ENCODE data around the gene CCDC187.

CCDC187 gene

GRCh38 chr9:136311051-136312008 is 7.4 kb upstream of the CCDC187 start:
- DNase-seq: peak; percentile 43

DNA sequence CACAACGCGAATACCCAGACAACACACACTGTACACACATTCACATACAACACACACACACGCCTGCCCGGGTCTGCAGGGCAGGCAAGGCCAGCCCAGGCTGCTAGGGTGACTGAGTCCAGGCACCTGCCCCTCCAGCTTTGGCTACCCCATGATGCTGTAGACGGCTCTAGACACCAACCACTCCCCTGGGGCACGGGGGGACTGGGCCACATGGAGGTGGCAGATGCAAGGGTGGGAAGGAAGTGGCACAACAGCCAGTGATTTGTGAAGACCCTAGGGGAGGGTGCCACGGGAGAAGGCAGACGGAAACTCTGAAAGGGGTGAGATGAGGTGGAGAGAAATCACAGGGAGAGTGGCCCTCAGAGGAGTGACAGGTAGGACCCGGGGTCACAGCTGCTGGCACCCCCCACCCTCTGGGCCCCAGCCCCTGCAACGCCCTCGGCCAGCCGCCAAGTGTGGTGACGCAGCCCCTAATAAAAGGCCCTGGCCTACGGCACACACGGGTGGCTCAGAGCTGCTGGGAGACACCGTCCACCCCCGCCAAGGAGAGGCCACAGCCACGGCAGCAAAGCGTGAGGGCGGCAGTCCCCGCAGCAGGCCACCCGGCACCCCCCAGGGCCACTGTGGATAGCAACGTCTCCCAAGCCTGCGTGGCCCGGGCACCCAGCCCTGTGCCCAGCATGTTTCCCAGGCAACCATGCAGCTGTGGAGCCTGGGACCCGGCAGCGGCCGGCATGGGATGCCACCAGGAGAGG is 6.6 kb upstream of the CCDC187 start:
- no peak for DNase-seq

GRCh38 chr9:136309806-136310220 is 5.9 kb upstream of the CCDC187 start:
- no peak for DNase-seq

DNA sequence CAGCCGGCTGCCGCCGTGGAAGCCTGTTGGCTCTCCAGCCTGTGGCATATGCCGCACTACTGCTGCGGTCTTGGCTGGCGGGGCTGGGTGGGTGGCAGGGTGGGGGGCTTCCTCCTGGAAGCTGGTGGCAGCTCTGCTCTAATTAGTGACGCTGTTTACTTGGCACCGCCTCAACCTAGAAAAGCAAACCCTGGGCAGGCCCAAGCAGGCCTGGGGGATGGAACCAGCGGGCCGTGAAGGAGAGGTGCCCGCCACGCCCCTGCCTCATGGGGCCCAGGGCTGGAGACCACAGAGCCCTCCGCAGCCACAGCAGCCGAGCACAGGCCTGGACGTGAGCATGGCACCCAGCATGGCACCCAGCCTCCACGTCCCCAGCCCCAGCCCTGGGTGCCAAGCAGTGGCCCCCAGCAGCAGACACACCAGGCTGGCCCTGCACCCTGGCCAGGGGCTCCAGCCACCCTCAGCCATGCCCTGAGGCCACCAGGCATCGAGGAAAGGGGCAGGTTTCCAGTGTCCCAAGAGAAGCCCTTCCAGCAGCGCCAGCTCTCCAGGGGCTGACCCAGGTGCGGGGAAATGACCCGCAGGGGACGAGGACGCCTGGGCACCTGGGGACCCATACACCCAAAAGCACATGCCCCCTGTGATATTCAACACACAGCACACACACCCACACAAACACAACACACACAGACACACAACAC is 5.4 kb upstream of the CCDC187 start:
- no peak for DNase-seq

DNA sequence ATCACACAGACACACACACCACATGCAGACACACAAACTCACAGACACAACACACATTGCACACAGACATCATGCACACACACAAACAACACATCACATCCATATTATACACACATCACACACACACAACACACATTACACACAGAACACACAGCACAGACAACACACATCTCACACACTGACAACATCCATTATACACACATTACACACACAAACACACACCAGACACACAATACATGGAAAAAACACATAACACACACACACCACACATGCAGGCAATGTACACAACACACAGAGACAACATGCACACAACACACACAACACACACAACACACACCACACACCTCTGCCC is 4.8 kb upstream of the CCDC187 start:
- no peak for DNase-seq

GRCh38 chr9:136308006-136308701 is 4.3 kb upstream of the CCDC187 start:
- no peak for DNase-seq

- DNase-seq: no peak
These were observed 3.4 kb upstream of the CCDC187 start for GRCh38 chr9:136307215-136307750.

GRCh38 chr9:136306211-136307208 is 2.6 kb upstream of the CCDC187 start:
- peak; percentile 36 for DNase-seq

- no peak for DNase-seq
These were observed 1.9 kb upstream of the CCDC187 start for GRCh38 chr9:136305804-136306203.

DNA sequence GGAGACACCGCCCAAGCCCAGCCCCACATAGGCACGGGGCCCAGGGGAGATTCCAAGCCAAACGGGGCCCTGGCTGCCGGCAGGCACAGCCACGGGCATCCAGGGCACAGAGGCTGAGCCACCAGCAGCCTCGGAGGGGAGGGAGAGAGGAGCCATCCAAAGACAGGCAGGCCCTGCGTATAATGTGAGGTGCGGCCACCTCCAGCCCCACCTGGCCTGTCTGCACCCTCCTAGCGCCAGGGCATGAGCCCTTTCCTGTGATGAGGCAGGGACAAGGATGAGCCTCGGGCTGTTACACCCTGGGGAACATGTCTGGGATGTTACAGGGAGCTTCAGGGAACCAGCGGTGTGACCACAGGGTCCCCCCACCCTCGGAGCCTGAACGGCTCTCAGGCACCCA is 1.1 kb upstream of the CCDC187 start:
- DNase-seq: no peak

DNA sequence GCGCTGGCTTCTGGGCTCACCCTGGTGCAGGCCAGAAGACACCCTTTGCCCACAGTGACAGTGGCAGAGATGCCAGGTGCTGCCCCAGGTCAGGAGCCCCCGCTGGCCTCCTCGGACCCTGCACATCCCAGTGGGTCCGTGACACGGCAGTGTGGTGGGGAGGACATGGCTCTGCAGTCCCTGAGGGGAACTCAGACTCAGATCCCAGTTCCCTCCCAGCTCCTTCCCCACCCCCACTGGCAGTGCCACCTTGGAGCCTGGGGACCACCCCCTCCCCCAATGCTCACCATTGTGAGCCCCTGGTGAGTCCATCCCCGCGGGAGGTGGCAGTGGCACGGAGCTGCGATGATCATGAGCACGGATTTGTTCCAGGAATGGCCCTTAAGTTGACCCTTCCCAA is 562 bp upstream of the CCDC187 start:
- no peak for DNase-seq

DNA sequence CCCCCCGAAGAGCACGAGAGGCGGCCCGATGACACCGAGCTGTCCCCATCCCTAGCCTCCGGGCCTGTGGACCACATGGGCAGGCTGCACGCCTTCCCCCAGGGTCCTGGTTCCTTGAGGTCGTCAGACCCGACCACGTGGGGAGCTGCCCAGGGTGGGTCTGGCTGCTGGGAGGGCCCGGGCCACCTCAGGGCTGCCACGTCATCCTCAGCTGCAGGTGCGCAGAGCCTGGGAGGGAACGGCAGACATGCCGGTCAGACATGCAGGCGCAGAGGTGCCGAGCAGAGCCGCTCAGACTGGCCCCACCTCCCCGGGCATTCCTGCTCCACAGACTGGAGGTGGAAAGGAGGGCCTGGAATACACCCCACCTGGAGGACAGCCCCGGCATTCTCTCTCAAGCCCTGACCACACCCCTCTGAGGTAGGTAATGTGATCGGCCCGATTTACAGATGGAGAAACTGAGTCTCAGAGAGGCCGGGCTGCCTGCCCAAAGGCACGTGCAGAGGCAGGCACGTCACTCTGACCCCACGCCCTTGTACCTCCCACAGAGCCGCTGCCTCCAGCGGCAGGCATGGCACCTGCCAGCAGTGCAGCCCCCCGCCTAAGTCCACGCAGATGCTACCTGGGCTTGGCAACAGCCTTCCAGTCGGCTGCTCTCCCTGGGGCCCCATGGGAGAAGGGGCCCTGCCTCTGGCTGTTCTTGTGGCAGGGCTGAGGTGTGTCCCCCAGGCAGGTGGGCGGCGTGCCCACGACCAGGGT is 649 bp downstream of the CCDC187 start:
- DNase-seq: no peak

- DNase-seq: no peak
These were observed 1.4 kb downstream of the CCDC187 start for GRCh38 chr9:136302527-136302926.

DNA sequence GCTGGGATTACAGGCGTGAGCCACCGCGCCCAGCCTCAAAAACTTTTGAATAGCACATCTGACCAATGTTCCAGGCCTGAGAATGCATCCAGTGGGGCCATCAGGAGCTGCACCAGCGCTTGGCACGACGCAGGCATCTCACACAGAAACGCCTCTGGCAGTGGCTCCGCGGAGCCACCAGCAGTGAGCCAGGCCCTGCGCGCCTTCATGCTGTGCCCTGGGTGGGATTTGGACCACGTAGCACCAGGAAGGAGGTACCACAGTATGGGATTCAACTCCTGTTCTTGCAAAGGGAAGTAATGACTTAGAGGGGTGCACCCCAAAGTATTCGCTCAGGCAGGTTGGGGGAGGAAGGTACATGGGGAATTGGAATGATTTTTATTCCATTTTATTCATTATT is 3.0 kb downstream of the CCDC187 start:
- DNase-seq: no peak

- no peak for DNase-seq
These were observed 3.8 kb downstream of the CCDC187 start for GRCh38 chr9:136300016-136300545.

DNA sequence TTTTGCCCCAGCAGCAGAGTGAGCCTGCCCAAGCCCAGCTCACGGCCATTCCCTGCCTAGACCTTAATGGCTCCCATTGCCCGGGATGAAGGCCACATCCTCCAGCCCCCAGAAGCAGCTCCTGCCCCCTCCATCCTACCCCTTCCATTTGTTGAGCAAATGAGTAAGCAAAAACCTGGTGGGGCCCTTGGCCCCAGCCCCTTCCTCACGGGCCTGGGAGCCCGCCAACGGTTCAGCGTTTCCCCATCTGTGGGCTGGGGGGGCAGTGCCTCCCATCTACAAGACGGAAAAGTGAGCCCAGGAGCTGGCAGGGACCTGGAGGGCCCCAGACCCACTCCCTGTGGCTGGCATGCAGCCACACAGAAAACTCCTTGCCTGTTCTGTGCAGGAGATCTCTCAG is 4.4 kb downstream of the CCDC187 start:
- no peak for DNase-seq

- no peak for DNase-seq
These were observed 4.8 kb downstream of the CCDC187 start for GRCh38 chr9:136299116-136299515.

DNA sequence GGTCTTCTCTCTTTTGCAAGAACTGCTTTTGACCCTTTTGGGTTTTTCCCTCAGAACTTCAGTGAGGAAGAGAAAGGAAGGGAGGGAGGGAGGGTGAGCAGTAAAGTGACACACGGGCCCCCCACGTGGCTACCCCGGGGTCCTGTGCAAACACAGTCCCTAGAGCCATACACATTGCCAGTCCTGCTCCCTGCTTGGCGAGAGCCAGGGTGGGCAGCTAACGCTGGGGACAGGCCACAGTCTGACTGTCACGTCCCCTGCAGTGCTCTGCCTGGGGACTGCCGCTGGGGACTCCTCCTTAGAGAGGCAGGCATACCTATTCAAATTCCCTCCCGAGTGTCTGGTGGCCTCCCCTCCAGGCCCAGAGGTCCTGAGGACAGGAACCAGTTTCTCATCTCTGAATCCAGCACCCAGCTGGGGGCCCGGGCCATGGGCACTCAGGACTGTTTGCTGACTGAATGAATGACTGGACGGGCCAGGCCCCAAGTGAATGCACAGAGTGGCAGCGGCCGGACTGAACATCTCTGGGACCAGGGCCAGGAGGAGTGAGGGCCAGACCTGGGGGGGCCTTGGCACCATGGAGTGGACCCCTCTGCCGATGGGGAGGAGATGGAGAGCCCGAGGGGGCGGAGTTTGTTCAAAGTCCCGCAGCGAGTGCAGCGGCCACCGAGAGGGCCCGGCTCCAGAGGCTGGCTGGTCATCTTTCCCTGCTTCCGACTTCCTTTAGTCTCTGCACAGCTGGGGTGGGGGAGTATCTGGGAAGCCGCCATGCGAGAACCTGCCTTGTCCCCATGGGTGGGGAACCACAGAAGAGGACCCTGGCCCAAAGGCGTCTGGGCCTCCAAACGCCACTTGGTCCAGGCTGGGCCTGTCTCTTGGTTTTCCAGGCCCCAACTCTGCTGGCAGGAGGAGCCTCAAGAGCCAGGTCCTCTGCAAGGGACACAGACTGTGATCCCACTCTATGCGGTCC is 5.8 kb downstream of the CCDC187 start:
- DNase-seq: no peak

All from OCI-M1 (cell line).